HepG2 (cell line): ENCODE results near the gene VAV2. TPM values are rescaled to one million over a fixed set of nuclear protein-coding genes. Genes with fewer than 3 reads are reported as not detected.

Source experiments
- AGO2 ChIP-seq: fragments of 200-400 bp; formaldehyde crosslinking; optimal IDR thresholded peaks from 2 replicates; pipeline ENCODE3; 2017; ENCODE audit warnings: mild to moderate bottlenecking, low read depth, low read length, moderate library complexity
- ATRX ChIP-seq: sonication (generic); formaldehyde crosslinking; IDR thresholded peaks from 2 replicates; pipeline ENCODE4 v1.4.0; 2020; ENCODE audit warnings: missing genetic modification reagents, borderline replicate concordance
- ISX ChIP-seq: sonication (generic); formaldehyde crosslinking; conservative IDR thresholded peaks from 2 replicates; pipeline ENCODE4 v1.5.0; 2020; ENCODE audit warnings: missing genetic modification reagents
- PLRG1 ChIP-seq: fragments of 450-650 bp; conservative IDR thresholded peaks from 2 replicates; pipeline ENCODE4 v1.6.1; 2016
- RARA ChIP-seq: IDR thresholded peaks from 2 replicates; pipeline ENCODE4 v1.6.1; 2016; ENCODE audit warnings: missing genetic modification reagents, missing compliant biosample characterization
- YY1 ChIP-seq: IDR thresholded peaks from 2 replicates; pipeline ENCODE4 v1.6.1; 2011; ENCODE audit warnings: low read length, low read depth, moderate library complexity, mild to moderate bottlenecking; ENCODE audit not compliant: insufficient read depth, insufficient replicate concordance
- ZNF264 ChIP-seq: sonication (generic); formaldehyde crosslinking; IDR thresholded peaks from 2 replicates; pipeline ENCODE4 v1.4.0; 2020; ENCODE audit warnings: missing genetic modification reagents
- ZNF282 ChIP-seq: fragments of 450-650 bp; IDR thresholded peaks from 2 replicates; pipeline ENCODE4 v1.6.1; 2018; ENCODE audit not compliant: partially characterized antibody
- ZNF337 ChIP-seq: sonication (generic); formaldehyde crosslinking; IDR thresholded peaks from 2 replicates; pipeline ENCODE4 v1.5.1; 2020; ENCODE audit warnings: missing genetic modification reagents, low read depth, mild to moderate bottlenecking, borderline replicate concordance
- ZNF343 ChIP-seq: sonication (generic); formaldehyde crosslinking; IDR thresholded peaks from 2 replicates; pipeline ENCODE4 v1.4.0; 2020; ENCODE audit warnings: mild to moderate bottlenecking, missing genetic modification reagents
- ZNF670 ChIP-seq: sonication (generic); formaldehyde crosslinking; IDR thresholded peaks from 2 replicates; pipeline ENCODE4 v1.8.0; 2022; ENCODE audit warnings: mild to moderate bottlenecking, missing genetic modification reagents, borderline replicate concordance
- ZNF713 ChIP-seq: sonication (generic); formaldehyde crosslinking; IDR thresholded peaks from 2 replicates; pipeline ENCODE4 v1.4.0; 2020; ENCODE audit warnings: mild to moderate bottlenecking, missing genetic modification reagents
- ZNF839 ChIP-seq: sonication (generic); formaldehyde crosslinking; IDR thresholded peaks from 2 replicates; pipeline ENCODE4 v1.4.0; 2020; ENCODE audit warnings: missing genetic modification reagents, mild to moderate bottlenecking, borderline replicate concordance
- ZSCAN20 ChIP-seq: sonication (generic); formaldehyde crosslinking; IDR thresholded peaks from 2 replicates; pipeline ENCODE4 v1.4.0; 2020; ENCODE audit warnings: missing genetic modification reagents, mild to moderate bottlenecking, borderline replicate concordance
- polyA plus RNA-seq, 8 experiments: library from polyadenylated mRNA; depleted of rRNA in 3 of 8; stranded (reverse) in 7 of 8; unstranded in 1 of 8; fragments of >200 nt; fragmentation: Illumina TruSeq in 4 of 8; extraction: Trizol in 4 of 8; gene quantifications; 2 replicates each; pipeline versions ENCODE4 v1.2.1 to v1.2.3, GENCODE V29; 2011 to 2016; ENCODE audit warnings: low read depth in 4 of 8, missing spikeins in 1 of 8, mixed read lengths in 1 of 8; ENCODE audit not compliant: insufficient read depth in 1 of 8
- total RNA-seq, 5 experiments: library from RNA; depleted of rRNA; stranded (reverse); fragments of >200 nt; fragmentation: Illumina TruSeq; extraction: Trizol; gene quantifications; 2 replicates each; pipeline ENCODE4 v1.2.3, GENCODE V29; 2016; ENCODE audit warnings: low read depth in 1 of 5
- TF ChIP-seq, protein P1 (sequence below): sonication (generic); formaldehyde crosslinking; IDR thresholded peaks from 2 replicates; pipeline ENCODE4 v1.5.0; 2020; ENCODE audit warnings: mild to moderate bottlenecking, missing genetic modification reagents
- TF ChIP-seq, protein P2 (sequence below): sonication (generic); formaldehyde crosslinking; IDR thresholded peaks from 2 replicates; pipeline ENCODE4 v1.9.0; 2021; ENCODE audit warnings: missing genetic modification reagents, mild to moderate bottlenecking, borderline replicate concordance
- TF ChIP-seq, protein P3 (sequence below): sonication (generic); formaldehyde crosslinking; IDR thresholded peaks from 2 replicates; pipeline ENCODE4 v1.4.0; 2020; ENCODE audit warnings: missing genetic modification reagents, borderline replicate concordance

VAV2 gene
- total and polyA plus RNA-seq, 2 of the 13 experiments (the other 11 are each of a cell fraction or from before 2014, with no cell fraction given): 22.5 to 22.9 TPM

DNA sequence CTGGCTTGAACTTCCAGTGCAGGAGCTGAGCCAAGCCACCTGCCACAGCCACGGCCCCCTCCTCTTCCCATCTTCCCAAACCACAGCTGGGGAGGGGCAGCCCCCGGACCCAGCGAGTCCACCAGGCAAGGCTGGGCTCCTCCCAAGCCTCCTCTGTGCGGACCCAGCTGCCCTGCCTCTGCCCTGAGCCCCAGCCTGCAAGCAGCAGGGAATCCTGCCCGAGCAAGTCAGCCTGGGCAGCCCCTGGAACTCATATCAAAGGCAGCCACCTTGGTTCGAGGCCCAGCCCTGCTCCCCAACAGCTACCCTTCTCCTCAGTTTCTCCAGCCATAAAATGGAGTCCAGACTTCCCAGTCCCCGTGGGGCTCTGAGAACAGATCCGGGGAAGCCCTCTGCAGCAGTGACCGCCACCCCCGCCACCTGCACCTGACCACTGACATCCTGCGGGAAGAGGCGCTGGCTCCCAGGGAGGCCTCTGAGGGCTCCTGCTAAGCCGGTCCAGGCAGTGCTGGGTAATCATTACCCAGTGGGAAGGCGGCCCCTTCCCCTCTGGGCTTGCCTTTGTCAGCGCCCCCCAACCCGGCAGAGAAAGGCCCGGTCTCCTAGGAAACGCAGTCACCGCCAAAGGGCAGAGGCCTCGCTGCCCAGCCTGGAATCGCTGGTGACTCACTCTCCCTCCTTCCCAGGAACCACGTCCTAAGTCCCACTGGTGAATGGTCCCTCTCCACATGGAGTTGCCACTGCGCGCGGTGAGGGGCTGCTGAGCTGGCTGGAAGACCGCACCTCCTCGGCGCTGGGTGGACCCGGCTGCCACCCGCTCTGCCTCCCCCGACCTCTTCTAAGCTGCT, 1.5 kb downstream of the VAV2 start (continued):
- TF ChIP-seq ZNF713 (CRISPR knock-in tag) (no peak), ZNF282 (no peak), ZNF839 (CRISPR knock-in tag) (peak; percentile 70; the same call in 1 of the 2 replicates), RARA (CRISPR knock-in tag) (peak; percentile 47; the same call in 1 of the 2 replicates), ZNF264 (CRISPR knock-in tag) (no peak), PLRG1 (no peak), ZNF343 (CRISPR knock-in tag) (no peak), ATRX (CRISPR knock-in tag) (no peak), AGO2 (peak; percentile 56), ZNF337 (0 out of 2 replicates have a peak, but pooled peaks have one; percentile 22), ISX (CRISPR knock-in tag) (no peak), ZSCAN20 (CRISPR knock-in tag) (no peak), ZNF670 (CRISPR knock-in tag) (no peak), YY1 (no peak)
- TF ChIP-seq, protein P1, sequence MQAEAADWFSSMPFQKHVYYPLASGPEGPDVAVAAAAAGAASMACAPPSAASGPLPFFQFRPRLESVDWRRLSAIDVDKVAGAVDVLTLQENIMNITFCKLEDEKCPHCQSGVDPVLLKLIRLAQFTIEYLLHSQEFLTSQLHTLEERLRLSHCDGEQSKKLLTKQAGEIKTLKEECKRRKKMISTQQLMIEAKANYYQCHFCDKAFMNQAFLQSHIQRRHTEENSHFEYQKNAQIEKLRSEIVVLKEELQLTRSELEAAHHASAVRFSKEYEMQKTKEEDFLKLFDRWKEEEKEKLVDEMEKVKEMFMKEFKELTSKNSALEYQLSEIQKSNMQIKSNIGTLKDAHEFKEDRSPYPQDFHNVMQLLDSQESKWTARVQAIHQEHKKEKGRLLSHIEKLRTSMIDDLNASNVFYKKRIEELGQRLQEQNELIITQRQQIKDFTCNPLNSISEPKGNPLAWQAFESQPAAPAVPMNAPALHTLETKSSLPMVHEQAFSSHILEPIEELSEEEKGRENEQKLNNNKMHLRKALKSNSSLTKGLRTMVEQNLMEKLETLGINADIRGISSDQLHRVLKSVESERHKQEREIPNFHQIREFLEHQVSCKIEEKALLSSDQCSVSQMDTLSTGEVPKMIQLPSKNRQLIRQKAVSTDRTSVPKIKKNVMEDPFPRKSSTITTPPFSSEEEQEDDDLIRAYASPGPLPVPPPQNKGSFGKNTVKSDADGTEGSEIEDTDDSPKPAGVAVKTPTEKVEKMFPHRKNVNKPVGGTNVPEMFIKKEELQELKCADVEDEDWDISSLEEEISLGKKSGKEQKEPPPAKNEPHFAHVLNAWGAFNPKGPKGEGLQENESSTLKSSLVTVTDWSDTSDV (CRISPR knock-in tag): no peak
- TF ChIP-seq, protein P2, sequence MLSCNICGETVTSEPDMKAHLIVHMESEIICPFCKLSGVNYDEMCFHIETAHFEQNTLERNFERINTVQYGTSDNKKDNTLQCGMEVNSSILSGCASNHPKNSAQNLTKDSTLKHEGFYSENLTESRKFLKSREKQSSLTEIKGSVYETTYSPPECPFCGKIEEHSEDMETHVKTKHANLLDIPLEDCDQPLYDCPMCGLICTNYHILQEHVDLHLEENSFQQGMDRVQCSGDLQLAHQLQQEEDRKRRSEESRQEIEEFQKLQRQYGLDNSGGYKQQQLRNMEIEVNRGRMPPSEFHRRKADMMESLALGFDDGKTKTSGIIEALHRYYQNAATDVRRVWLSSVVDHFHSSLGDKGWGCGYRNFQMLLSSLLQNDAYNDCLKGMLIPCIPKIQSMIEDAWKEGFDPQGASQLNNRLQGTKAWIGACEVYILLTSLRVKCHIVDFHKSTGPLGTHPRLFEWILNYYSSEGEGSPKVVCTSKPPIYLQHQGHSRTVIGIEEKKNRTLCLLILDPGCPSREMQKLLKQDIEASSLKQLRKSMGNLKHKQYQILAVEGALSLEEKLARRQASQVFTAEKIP (CRISPR knock-in tag): no peak
- TF ChIP-seq, protein P3, sequence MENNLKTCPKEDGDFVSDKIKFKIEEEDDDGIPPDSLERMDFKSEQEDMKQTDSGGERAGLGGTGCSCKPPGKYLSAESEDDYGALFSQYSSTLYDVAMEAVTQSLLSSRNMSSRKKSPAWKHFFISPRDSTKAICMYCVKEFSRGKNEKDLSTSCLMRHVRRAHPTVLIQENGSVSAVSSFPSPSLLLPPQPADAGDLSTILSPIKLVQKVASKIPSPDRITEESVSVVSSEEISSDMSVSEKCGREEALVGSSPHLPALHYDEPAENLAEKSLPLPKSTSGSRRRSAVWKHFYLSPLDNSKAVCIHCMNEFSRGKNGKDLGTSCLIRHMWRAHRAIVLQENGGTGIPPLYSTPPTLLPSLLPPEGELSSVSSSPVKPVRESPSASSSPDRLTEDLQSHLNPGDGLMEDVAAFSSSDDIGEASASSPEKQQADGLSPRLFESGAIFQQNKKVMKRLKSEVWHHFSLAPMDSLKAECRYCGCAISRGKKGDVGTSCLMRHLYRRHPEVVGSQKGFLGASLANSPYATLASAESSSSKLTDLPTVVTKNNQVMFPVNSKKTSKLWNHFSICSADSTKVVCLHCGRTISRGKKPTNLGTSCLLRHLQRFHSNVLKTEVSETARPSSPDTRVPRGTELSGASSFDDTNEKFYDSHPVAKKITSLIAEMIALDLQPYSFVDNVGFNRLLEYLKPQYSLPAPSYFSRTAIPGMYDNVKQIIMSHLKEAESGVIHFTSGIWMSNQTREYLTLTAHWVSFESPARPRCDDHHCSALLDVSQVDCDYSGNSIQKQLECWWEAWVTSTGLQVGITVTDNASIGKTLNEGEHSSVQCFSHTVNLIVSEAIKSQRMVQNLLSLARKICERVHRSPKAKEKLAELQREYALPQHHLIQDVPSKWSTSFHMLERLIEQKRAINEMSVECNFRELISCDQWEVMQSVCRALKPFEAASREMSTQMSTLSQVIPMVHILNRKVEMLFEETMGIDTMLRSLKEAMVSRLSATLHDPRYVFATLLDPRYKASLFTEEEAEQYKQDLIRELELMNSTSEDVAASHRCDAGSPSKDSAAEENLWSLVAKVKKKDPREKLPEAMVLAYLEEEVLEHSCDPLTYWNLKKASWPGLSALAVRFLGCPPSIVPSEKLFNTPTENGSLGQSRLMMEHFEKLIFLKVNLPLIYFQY (CRISPR knock-in tag): peak; percentile 34; the same call in 1 of the 2 replicates
